NK-92 treated with Interleukin-12 subunit alpha and Interleukin-12 subunit beta, amount 100 ng/mL, for 24 hours (cell line): Measurements from ENCODE around the gene H2AZ2.

Experiments
- DNase-seq: peaks from one replicate; lab custom pipeline; 2025; lab: John Stamatoyannopoulos, UW

H2AZ2 gene

DNA sequence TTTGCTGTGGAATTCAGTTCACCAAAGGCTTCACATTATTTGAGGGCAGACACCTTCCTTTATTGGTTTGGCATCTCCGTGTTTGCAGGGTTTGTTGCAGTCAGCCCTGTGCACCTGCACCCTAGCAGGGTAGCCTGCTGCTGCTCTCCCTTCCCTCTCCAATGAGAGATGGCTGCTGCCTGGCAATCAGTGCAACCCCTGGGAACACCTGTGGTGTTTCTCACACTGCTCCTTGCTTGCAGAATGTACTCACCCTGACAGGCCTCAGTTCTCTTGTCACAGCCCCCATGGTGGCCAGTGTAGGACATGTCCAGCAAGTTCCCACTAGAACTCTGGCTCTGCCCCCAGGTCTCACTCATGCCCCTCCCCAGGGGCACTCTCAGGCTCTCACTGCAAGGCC, 63.5 kb downstream of the H2AZ2 start:
- DNase-seq: no peak

DNA sequence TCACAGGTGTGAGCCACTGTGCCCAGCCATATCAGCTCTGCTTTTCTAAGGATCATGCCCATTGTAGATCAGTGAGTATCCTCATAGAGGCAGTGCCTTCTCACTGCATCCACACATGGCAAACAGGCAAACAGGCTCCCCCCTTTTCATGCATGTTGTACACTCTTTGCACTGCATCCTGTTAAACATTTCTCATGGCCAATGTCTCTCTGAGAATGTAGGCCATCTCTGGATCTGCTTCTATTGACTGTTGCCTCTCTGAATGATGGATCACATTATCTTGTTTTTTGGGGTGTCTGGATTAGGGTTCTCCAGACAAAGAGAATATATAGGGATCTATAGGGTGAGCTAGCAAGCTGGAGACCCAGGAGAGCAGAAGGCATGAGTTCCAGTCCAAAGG, 64.5 kb downstream of the H2AZ2 start:
- DNase-seq: no peak

DNA sequence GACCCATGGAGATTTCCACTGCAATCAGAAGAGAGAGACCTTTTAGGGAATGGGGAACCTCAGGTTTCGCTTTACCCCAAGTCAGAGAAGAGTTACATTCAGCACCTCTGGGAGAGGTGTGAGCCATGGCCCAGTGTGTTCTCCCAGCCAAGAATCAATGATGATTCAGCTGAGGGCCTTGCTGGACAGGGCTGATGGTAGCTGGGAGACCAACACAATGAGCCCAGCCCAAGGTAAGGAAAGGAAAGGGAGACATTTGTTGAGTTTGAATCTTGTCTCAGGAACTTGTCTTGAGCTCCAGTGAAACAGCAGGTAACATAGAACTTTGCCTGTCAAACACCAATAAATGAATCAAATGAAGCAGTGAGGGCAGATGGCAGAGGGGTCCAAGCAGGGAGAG, 65.4 kb downstream of the H2AZ2 start:
- no peak for DNase-seq
